ENCODE data around the gene TMEM30A.

Gene TMEM30A

GRCh38 chr6:75243333-75244062 lies 41.1 kb downstream of the TMEM30A start, which contains the start of gene COX7A2:
COX7A2 (minus strand) TSS chr6:75243801; CDS start chr6:75243734, 67 bp downstream.
- H3K4me3 ChIP-seq (ENCODE audit: insufficient read length, low read depth): peak within 1 kb of the TSS; percentile 69
- peak; percentile 86 for DNase-seq (ENCODE audit: low read depth, low spot score)

GRCh38 chr6:75236630-75237029 lies 48.0 kb downstream of the TMEM30A start:
- no peaks in the 10 kb centered on the region for H3K4me1 ChIP-seq (ENCODE audit: insufficient read depth, insufficient read length)
- no peak for TF ChIP-seq ZNF274 (IDR thresholded peaks at IDR 0.05; ENCODE audit: low read depth, low read length)
- TF ChIP-seq YY1 (IDR thresholded peaks at IDR 0.05; ENCODE audit: insufficient read depth, insufficient read length): no peak
- TF ChIP-seq SUZ12 (IDR thresholded peaks at IDR 0.05; ENCODE audit: extremely low read depth, insufficient read depth, insufficient read length): no peak
- no peaks in the 10 kb centered on the region for H3K27me3 ChIP-seq (ENCODE audit: insufficient read depth, insufficient read length)
- H3K36me3 ChIP-seq (ENCODE audit: insufficient read depth, insufficient read length, low read length): peaks cover 42% of the 10 kb centered on the region
- H3K9ac ChIP-seq (ENCODE audit: insufficient read length, low read depth): no peak overlapping the region
- no peaks in the 10 kb centered on the region for H3K9me3 ChIP-seq (ENCODE audit: insufficient read depth, low read length)
- DNase-seq (ENCODE audit: low read depth, low spot score): no peak
- no peak overlapping the region for H3K4me3 ChIP-seq (ENCODE audit: insufficient read length, low read depth)

More at GRCh38 chr6:75243333-75244062, 41.1 kb downstream of the TMEM30A start, which contains the start of gene COX7A2:
- Histone ChIP-seq H3K36me3 (ENCODE audit: insufficient read depth, insufficient read length, low read length) (peaks cover 28% of the 10 kb centered on the region), H3K4me1 (ENCODE audit: insufficient read depth, insufficient read length) (no peaks in the 10 kb centered on the region), H3K9ac (ENCODE audit: insufficient read length, low read depth) (peak within 1 kb of the TSS; percentile 87), H3K9me3 (ENCODE audit: insufficient read depth, low read length) (no peaks in the 10 kb centered on the region), H3K27me3 (ENCODE audit: insufficient read depth, insufficient read length) (no peaks in the 10 kb centered on the region)
- TF ChIP-seq YY1 (IDR thresholded peaks at IDR 0.05; ENCODE audit: insufficient read depth, insufficient read length): peak; percentile 60
- no peak for TF ChIP-seq ZNF274 (IDR thresholded peaks at IDR 0.05; ENCODE audit: low read depth, low read length)
- no peak for TF ChIP-seq SUZ12 (IDR thresholded peaks at IDR 0.05; ENCODE audit: extremely low read depth, insufficient read depth, insufficient read length)

DNA sequence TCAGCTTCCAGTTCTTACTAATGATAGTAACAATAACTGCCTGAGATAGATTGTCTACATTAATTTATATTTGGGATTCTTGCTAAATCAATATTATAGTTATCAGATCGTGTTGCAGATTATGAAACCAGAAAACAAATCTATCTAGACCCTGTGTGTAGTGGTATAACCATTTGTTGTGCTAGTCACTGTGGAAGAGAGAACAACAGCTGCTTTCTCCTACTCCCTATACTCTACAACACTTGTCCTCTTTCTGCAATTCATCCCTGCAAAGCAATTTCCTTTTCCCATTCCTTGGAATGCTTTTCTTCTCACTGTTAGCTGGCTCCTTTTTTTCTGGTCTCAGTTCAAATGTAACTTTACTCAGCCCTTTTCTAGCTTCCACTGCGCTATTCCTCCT lies 49.3 kb downstream of the TMEM30A start:
- Histone ChIP-seq H3K27me3 (ENCODE audit: insufficient read depth, insufficient read length) (no peaks in the 10 kb centered on the region), H3K4me3 (ENCODE audit: insufficient read length, low read depth) (no peak overlapping the region), H3K4me1 (ENCODE audit: insufficient read depth, insufficient read length) (no peaks in the 10 kb centered on the region), H3K36me3 (ENCODE audit: insufficient read depth, insufficient read length, low read length) (peaks cover 30% of the 10 kb centered on the region), H3K9ac (ENCODE audit: insufficient read length, low read depth) (no peak overlapping the region), H3K9me3 (ENCODE audit: insufficient read depth, low read length) (no peaks in the 10 kb centered on the region)
- no peak for DNase-seq (ENCODE audit: low read depth, low spot score)
- TF ChIP-seq YY1 (IDR thresholded peaks at IDR 0.05; ENCODE audit: insufficient read depth, insufficient read length): no peak

GRCh38 chr6:75234126-75234865 lies 50.3 kb downstream of the TMEM30A start:
- DNase-seq (ENCODE audit: low read depth, low spot score): no peak
- Histone ChIP-seq H3K4me1 (ENCODE audit: insufficient read depth, insufficient read length) (no peaks in the 10 kb centered on the region), H3K4me3 (ENCODE audit: insufficient read length, low read depth) (no peak overlapping the region), H3K9ac (ENCODE audit: insufficient read length, low read depth) (no peak overlapping the region), H3K9me3 (ENCODE audit: insufficient read depth, low read length) (no peaks in the 10 kb centered on the region), H3K27me3 (ENCODE audit: insufficient read depth, insufficient read length) (no peaks in the 10 kb centered on the region), H3K36me3 (ENCODE audit: insufficient read depth, insufficient read length, low read length) (peaks cover 22% of the 10 kb centered on the region)
- TF ChIP-seq YY1 (IDR thresholded peaks at IDR 0.05; ENCODE audit: insufficient read depth, insufficient read length): no peak
- TF ChIP-seq SUZ12 (IDR thresholded peaks at IDR 0.05; ENCODE audit: extremely low read depth, insufficient read depth, insufficient read length): no peak
- TF ChIP-seq ZNF274 (IDR thresholded peaks at IDR 0.05; ENCODE audit: low read depth, low read length): no peak

- Histone ChIP-seq H3K9ac (ENCODE audit: insufficient read length, low read depth) (no peak overlapping the region), H3K36me3 (ENCODE audit: insufficient read depth, insufficient read length, low read length) (peaks cover 14% of the 10 kb centered on the region), H3K9me3 (ENCODE audit: insufficient read depth, low read length) (no peaks in the 10 kb centered on the region), H3K4me1 (ENCODE audit: insufficient read depth, insufficient read length) (no peaks in the 10 kb centered on the region), H3K27me3 (ENCODE audit: insufficient read depth, insufficient read length) (no peaks in the 10 kb centered on the region), H3K4me3 (ENCODE audit: insufficient read length, low read depth) (no peak overlapping the region)
- TF ChIP-seq ZNF274 (IDR thresholded peaks at IDR 0.05; ENCODE audit: low read depth, low read length): no peak
- no peak for TF ChIP-seq YY1 (IDR thresholded peaks at IDR 0.05; ENCODE audit: insufficient read depth, insufficient read length)
- no peak for TF ChIP-seq SUZ12 (IDR thresholded peaks at IDR 0.05; ENCODE audit: extremely low read depth, insufficient read depth, insufficient read length)
- DNase-seq (ENCODE audit: low read depth, low spot score): no peak
Measured at GRCh38 chr6:75233092-75233615, 51.4 kb downstream of the TMEM30A start.

DNA sequence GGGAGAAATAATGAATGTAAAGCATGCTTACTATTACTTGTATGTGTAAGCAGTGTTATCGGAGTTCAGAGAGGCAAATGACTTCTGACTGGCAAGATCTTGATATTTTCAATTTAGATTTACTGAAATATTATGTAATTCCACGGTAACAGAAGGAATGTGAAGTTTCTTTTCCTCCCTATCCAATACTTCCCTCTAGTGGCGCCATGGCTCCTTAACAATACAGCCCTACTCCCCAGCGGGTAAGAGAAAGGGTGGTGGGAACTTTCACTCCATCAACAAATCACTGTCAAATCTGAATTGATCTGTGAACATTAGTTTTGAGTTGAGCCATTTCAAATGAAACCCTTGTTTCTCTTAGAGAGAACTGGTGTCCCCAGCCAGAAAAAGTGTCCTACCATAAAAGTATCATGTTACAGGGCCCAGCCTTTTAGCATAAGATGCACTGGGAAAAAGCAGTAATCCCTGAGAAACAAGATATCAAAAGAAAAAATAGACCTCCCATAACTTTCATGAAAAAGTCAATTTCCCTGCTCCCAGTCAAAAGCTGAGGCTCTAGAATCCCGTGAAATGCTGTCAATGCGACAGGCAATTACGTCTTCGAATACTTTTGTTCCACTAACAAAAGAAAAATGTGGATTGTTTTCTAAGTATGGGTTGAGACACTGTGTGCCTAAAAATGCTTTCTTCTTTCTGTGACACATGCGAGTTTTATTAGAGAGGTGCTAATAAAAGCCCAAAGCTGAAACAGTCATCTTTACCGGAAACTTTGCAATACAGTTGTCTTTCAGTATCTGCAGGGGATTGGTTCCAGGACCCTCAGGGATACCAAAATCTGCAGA lies 53.9 kb downstream of the TMEM30A start:
- no peak overlapping the region for H3K4me3 ChIP-seq (ENCODE audit: insufficient read length, low read depth)
- DNase-seq (ENCODE audit: low read depth, low spot score): no peak
- no peaks in the 10 kb centered on the region for H3K36me3 ChIP-seq (ENCODE audit: insufficient read depth, insufficient read length, low read length)
- no peaks in the 10 kb centered on the region for H3K4me1 ChIP-seq (ENCODE audit: insufficient read depth, insufficient read length)
- H3K27me3 ChIP-seq (ENCODE audit: insufficient read depth, insufficient read length): no peaks in the 10 kb centered on the region
- H3K9me3 ChIP-seq (ENCODE audit: insufficient read depth, low read length): no peaks in the 10 kb centered on the region
- TF ChIP-seq SUZ12 (IDR thresholded peaks at IDR 0.05; ENCODE audit: extremely low read depth, insufficient read depth, insufficient read length): no peak
- no peak for TF ChIP-seq YY1 (IDR thresholded peaks at IDR 0.05; ENCODE audit: insufficient read depth, insufficient read length)
- no peak for TF ChIP-seq ZNF274 (IDR thresholded peaks at IDR 0.05; ENCODE audit: low read depth, low read length)
- H3K9ac ChIP-seq (ENCODE audit: insufficient read length, low read depth): no peak overlapping the region
